IPS DF 19.7 (cell line): Measurements from ENCODE around the gene RPL39L.

Experiments used
- DNase-seq: peaks from one replicate; pipeline ENCODE4 v3.0.0-alpha.2; 2013; ENCODE audit warnings: low read depth, low spot score

The RPL39L gene

GRCh38 chr3:187098923-187099512 lies 40.3 kb downstream of the RPL39L start:
- no peak for DNase-seq

- DNase-seq, result no peak
These were observed 46.0 kb downstream of the RPL39L start for GRCh38 chr3:187093320-187093719.

- DNase-seq, result no peak
These were observed 50.6 kb downstream of the RPL39L start for GRCh38 chr3:187088701-187089100.

GRCh38 chr3:187086831-187087230 lies 52.5 kb downstream of the RPL39L start:
- DNase-seq, result no peak

- no peak for DNase-seq
These were observed 53.4 kb downstream of the RPL39L start for GRCh38 chr3:187085933-187086332.

- no peak for DNase-seq
These were observed 54.2 kb downstream of the RPL39L start for GRCh38 chr3:187085021-187085666.

GRCh38 chr3:187084580-187084979 lies 54.7 kb downstream of the RPL39L start:
- no peak for DNase-seq

GRCh38 chr3:187084126-187084525 lies 55.2 kb downstream of the RPL39L start:
- no peak for DNase-seq

GRCh38 chr3:187082758-187083375 lies 56.4 kb downstream of the RPL39L start:
- no peak for DNase-seq

- DNase-seq, result no peak
These were observed 58.4 kb downstream of the RPL39L start for GRCh38 chr3:187080799-187081450.

GRCh38 chr3:187079090-187080022 lies 59.9 kb downstream of the RPL39L start:
- DNase-seq, result no peak

GRCh38 chr3:187077537-187077936 lies 61.8 kb downstream of the RPL39L start:
- DNase-seq, result no peak

GRCh38 chr3:187077085-187077484 lies 62.2 kb downstream of the RPL39L start:
- DNase-seq, result no peak

- DNase-seq, result no peak
These were observed 63.0 kb downstream of the RPL39L start for GRCh38 chr3:187076297-187076696.

GRCh38 chr3:187074846-187075245 lies 64.5 kb downstream of the RPL39L start:
- no peak for DNase-seq

- DNase-seq, result no peak
These were observed 65.7 kb downstream of the RPL39L start for GRCh38 chr3:187073581-187074098.

GRCh38 chr3:187072511-187072910 lies 66.8 kb downstream of the RPL39L start:
- DNase-seq, result no peak

- no peak for DNase-seq
These were observed 67.2 kb downstream of the RPL39L start for GRCh38 chr3:187072102-187072501.
